Kidney (tissue), 14 donors: ENCODE measurements around the gene C3orf85. TPM values are rescaled to one million over a fixed set of nuclear protein-coding genes. Genes with fewer than 3 reads are reported as not detected.

Source experiments
- DNase-seq, 5 donors: peaks; one replicate each; pipeline ENCODE4 v3.0.0-alpha.2; 2013 to 2020
- FAIRE-seq: peaks from 2 replicates; lab custom pipeline; 2012; peaks lifted over from hg19 to GRCh38; lab: Jason Lieb, UNC
- H3K27ac ChIP-seq, 2 donors: one replicate each; pipeline ENCODE4 v1.7.0; 2013; ENCODE audit warnings: low read depth in 2 of 2, low read length in 2 of 2, inconsistent platforms in 1 of 2
- H3K27me3 ChIP-seq: one replicate; pipeline ENCODE4 v1.7.1; 2013; ENCODE audit warnings: low read length, inconsistent platforms; ENCODE audit not compliant: control insufficient read depth, insufficient read depth
- H3K36me3 ChIP-seq, 3 donors: one replicate each; pipeline versions ENCODE4 v1.7.0 to v1.7.1; 2013; ENCODE audit warnings: low read length in 3 of 3, control low read depth in 1 of 3, inconsistent platforms in 1 of 3; ENCODE audit not compliant: insufficient read depth in 3 of 3, control insufficient read depth in 2 of 3
- H3K4me1 ChIP-seq, 3 donors: one replicate each; pipeline versions ENCODE4 v1.7.0 to v1.7.1; 2013; ENCODE audit warnings: low read length in 3 of 3, inconsistent platforms in 1 of 3, low read depth in 1 of 3; ENCODE audit not compliant: control insufficient read depth in 2 of 3, insufficient read depth in 2 of 3
- H3K4me3 ChIP-seq, 3 donors: one replicate each; pipeline versions ENCODE4 v1.7.0 to v1.8.1; 2013; ENCODE audit warnings: low read length in 3 of 3, control low read depth in 1 of 3, inconsistent platforms in 1 of 3
- H3K9ac ChIP-seq, 3 donors: one replicate each; pipeline versions ENCODE4 v1.7.0 to v1.7.1; 2013; ENCODE audit warnings: low read length in 3 of 3, control low read depth in 1 of 3, inconsistent platforms in 1 of 3
- H3K9me3 ChIP-seq, 3 donors: one replicate each; pipeline versions ENCODE4 v1.7.0 to v1.7.1; 2013; ENCODE audit warnings: low read length in 3 of 3, control low read depth in 1 of 3, inconsistent platforms in 1 of 3; ENCODE audit not compliant: control insufficient read depth in 2 of 3, insufficient read depth in 1 of 3
- intact Hi-C: fragments of 100-400 bp; cut with DNase I; formaldehyde crosslinking; loops from one replicate; pipeline ENCODE4 v1.11.1; 2022
- polyA plus RNA-seq: library from polyadenylated mRNA; stranded (reverse); fragments of 350-450 nt; fragmentation: Illumina TruSeq; extraction: RNeasy Lipid Tissue Mini Kit (QIAGEN cat#74804); gene quantifications from one replicate; pipeline ENCODE4 v1.2.3, GENCODE V29; 2014; ENCODE audit warnings: low read depth, low replicate concordance; ENCODE audit not compliant: insufficient read depth
- total RNA-seq: library from RNA; stranded (reverse); fragmentation: NEBNext Ultra II Directional; extraction: Animal tissue kit (Norgen Biotek cat#: 25700); gene quantifications from one replicate; pipeline ENCODE4 v1.2.1, GENCODE V29; 2021
- TF ChIP-seq, protein P1 (sequence below): IDR thresholded peaks from 3 replicates; pipeline ENCODE4 v1.5.1; 2012; ENCODE audit warnings: mild to moderate bottlenecking, moderate library complexity, borderline replicate concordance; ENCODE audit not compliant: insufficient read depth; ENCODE audit errors: extremely low read depth
- donor health status: control.
- donor health status: control.
- donor health status: control.
- donor health status: control.
- donor health status: control.
- donor health status: DM: yes; HTN: yes; CAD: no.
- donor health status: Normal renal cell carcinoma (clear cell type).

The C3orf85 gene
- total and polyA plus RNA-seq, 2 donors from 2014 or later: 40.4 TPM; not detected in 1

DNA sequence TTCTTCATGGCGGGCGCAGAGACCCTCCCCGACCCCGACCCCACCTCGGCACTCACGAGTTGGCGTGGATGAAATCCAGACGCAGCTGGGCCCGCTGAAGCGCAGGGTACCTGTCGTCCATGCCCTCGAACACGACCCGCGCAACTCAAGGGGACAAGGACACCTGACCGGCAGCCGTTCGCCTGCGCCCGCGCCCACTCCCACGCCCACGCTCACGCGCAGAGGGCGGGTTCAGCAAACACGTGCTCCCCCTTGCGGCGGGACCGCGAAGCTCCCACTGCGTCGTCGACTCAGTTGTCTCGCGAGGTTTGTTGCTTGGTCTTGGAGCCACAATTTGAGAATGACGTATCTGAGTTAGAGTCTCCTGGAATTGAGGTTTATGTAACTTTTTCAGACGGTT is 18.6 kb upstream of the C3orf85 start, which contains the start of gene MORC1:
Gene MORC1 (minus strand): TSS at position 196 of the 400 bp plus-strand sequence. CDS start 75 bp downstream, at position 121.
- no peaks in the 10 kb centered on the region for H3K36me3 ChIP-seq
- intact Hi-C loops: no loop called here
- no peak within 1 kb of the TSS for H3K4me3 ChIP-seq
- FAIRE-seq: no peak
- H3K4me1 ChIP-seq: no peaks in the 10 kb centered on the region
- H3K27ac ChIP-seq: no peak within 1 kb of the TSS
- H3K27me3 ChIP-seq: no peaks in the 10 kb centered on the region
- TF ChIP-seq, protein P1, sequence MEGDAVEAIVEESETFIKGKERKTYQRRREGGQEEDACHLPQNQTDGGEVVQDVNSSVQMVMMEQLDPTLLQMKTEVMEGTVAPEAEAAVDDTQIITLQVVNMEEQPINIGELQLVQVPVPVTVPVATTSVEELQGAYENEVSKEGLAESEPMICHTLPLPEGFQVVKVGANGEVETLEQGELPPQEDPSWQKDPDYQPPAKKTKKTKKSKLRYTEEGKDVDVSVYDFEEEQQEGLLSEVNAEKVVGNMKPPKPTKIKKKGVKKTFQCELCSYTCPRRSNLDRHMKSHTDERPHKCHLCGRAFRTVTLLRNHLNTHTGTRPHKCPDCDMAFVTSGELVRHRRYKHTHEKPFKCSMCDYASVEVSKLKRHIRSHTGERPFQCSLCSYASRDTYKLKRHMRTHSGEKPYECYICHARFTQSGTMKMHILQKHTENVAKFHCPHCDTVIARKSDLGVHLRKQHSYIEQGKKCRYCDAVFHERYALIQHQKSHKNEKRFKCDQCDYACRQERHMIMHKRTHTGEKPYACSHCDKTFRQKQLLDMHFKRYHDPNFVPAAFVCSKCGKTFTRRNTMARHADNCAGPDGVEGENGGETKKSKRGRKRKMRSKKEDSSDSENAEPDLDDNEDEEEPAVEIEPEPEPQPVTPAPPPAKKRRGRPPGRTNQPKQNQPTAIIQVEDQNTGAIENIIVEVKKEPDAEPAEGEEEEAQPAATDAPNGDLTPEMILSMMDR: no peak
- DNase-seq: peak in 1 of 5 donors; percentile 67
- H3K9ac ChIP-seq: no peak within 1 kb of the TSS
- H3K9me3 ChIP-seq: no peaks in the 10 kb centered on the region

DNA sequence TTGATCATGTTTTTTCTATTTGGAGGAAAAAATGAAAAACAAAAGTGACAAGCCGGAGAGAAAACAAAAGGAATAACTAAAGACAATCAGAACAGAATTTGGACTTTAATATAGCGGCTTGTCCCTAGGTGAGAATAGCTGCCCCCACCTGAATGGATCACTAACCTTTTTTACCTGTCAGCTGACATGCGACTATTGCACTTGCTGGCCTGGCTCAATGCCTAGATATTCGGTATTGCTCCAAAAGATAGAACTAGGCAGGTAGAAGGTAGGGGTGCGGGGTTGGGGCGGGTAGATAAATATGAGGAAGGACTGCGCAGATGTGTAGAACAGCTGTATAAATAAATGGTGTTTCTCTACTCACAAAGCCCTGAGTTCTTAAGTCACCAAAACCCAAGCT is 17.9 kb upstream of the C3orf85 start:
- intact Hi-C loops: no loop called here
- FAIRE-seq (no peak), DNase-seq (no peak)
- no peak overlapping the region for H3K4me3 ChIP-seq
- TF ChIP-seq, protein P1: no peak
- no peak overlapping the region for H3K9ac ChIP-seq
- H3K9me3 ChIP-seq: no peaks in the 10 kb centered on the region
- H3K4me1 ChIP-seq: no peaks in the 10 kb centered on the region
- H3K27me3 ChIP-seq: no peaks in the 10 kb centered on the region
- H3K36me3 ChIP-seq: no peaks in the 10 kb centered on the region
- no peak overlapping the region for H3K27ac ChIP-seq

DNA sequence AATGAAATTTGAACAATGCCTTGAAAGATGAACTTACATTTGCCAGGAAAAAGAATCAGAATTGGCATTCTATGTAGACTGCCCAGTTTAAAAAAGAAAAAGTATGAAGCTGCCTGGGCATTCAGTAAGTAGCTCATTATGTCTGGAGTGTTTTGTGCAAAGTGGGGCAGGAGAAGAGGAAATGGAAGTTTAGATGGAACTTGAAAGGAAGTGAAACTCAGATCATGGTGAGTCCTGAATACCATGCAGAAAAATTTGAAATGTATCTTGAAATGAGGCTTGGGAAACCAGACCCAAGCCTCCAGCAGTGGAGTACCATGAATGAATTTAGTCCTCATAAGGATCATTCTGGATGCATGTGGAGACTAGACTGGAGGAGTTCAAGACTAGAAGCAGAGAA is 13.8 kb upstream of the C3orf85 start:
- Histone ChIP-seq H3K4me3 (no peak overlapping the region), H3K27ac (no peak overlapping the region), H3K4me1 (no peaks in the 10 kb centered on the region), H3K27me3 (no peaks in the 10 kb centered on the region), H3K36me3 (no peaks in the 10 kb centered on the region), H3K9ac (no peak overlapping the region), H3K9me3 (no peaks in the 10 kb centered on the region)
- intact Hi-C loops: no loop called here
- FAIRE-seq: no peak
- no peak for DNase-seq
- TF ChIP-seq, protein P1: no peak

DNA sequence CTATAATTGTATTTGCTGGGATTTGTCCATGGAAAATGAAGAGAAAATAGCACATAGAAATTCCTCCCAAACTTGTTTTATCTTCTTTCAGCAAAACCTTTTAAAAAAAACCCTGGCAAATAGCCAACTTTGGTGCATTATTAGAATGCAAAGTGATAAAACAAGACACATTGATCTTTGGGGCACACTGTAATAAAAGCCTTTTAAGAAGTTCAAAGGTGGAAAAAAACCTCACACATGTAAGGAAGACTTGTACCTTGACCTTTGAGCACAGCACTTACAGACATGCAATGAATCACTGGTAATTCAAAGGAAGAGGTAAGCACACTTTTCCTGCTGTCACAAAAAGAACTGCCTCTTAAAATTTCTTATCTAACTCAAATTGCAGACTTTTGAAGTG is 10.6 kb upstream of the C3orf85 start:
- TF ChIP-seq, protein P1: no peak
- peak; percentile 15 for FAIRE-seq
- H3K36me3 ChIP-seq: no peaks in the 10 kb centered on the region

More for the DNA sequence above, 10.6 kb upstream of the C3orf85 start:
- peak in 2 of 5 donors; percentile 52 to 57 for DNase-seq
- Histone ChIP-seq H3K27ac (no peak overlapping the region), H3K9ac (no peak overlapping the region), H3K4me3 (no peak overlapping the region), H3K9me3 (no peaks in the 10 kb centered on the region), H3K27me3 (no peaks in the 10 kb centered on the region), H3K4me1 (peaks cover 0 to 2% (median 0%) of the 10 kb centered on the region in 3 donors)
- intact Hi-C loops: no loop called here
